HS-5 (cell line): ENCODE measurements around the gene SEPTIN3.
"Not testable (repeated sequence)": the region's sequence is repeated elsewhere in the genome, so short reads cannot be mapped to it uniquely, and the experiment has no call there.

ENCODE experiments used
- DNase-seq: peaks from one replicate; pipeline ENCODE4 v3.0.0-alpha.2; 2012; ENCODE audit warnings: low read depth

SEPTIN3 gene

GRCh38 chr22:41940832-41941765, 28.1 kb upstream of the SEPTIN3 start:
- peak; percentile 88 for DNase-seq

DNA sequence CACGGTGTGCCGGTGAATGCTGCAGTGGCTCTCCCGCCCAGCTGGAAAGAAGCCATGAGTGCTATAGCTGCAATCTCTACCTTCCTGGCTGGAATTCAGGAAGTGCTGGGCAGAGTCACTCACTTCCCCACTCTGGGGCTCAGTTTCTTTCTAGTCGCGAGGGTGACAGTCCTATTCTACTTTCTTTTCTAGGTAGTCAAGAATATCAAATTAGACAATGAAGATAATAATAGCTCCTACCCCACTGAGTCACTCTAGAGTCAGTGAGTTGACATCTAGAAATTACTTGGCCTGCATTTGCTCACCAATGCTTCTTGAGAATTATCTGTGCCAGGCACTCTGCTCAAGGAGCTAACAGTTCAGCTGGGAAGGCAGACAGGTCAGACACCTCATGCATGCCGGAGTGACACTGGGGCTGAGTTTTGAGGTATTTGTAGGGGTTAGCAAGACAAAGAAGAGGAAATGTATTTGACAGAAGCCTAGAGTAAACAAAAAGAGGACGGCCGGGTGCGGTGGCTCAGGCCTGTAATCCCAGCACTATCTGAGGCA, 25.5 kb upstream of the SEPTIN3 start:
- no peak for DNase-seq

DNA sequence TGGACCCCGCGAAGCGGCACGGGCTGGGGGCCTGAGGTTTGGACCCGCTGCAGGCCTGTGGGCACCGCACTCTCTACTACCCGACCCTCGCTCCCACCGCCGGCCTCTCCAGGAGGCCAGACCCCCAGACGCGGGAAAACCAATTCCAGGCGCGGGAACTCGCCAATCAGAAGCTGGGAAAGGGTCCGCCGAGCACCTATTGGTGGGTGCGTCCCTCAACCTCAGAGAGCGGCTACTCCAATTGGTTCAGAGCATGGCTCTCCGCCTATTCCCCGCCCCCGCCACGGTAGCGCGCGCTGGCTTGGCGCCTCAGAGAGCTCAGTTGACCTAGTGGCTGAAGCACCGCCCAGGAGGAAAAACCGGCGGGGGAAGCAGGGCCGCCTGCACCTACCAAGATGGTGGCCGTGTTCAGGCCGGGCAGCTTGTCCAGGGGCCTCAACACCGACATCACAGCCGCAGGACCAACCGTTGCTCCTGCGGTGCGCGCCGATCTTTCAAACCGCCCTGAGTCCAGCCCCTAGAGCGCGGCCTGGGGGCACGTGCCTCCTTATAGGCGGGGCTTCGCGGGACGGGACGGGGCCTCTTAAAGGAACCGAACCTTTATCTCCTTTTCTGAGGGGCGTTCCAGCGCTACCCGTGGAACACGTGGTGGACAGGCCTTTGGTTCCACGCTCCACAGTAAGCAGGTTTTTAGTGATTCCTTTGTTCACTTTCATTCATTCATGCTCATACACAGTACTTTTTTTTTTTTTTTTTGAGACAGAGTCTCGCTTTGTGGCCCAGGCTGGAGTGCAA, 22.4 kb upstream of the SEPTIN3 start, which contains the start of gene CENPM:
Gene CENPM, minus strand, starts transcription at position 524 of the 795 bp plus-strand sequence. Its CDS starts 76 bp downstream, at position 448.
- DNase-seq: peak; percentile 83

GRCh38 chr22:41947424-41948080, 21.7 kb upstream of the SEPTIN3 start:
- DNase-seq: no peak

DNA sequence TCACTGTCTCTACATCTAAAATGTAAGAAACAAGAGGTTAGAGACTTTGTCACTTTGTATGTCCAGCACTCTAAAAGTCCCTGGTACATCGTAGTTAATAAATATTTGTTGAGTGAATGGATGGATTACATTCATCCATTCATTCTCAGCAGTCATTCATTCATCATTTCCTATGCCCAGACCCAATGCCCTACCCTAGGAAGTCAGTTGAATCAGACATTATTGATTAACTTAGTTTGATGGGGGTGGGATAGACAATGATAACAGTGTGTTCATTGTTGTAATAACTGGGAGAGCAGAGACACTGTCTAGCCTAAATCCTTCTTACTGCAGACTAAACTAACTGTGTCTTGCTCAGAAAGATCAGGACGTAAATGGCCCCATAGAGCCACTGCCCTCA, 21.1 kb upstream of the SEPTIN3 start:
- DNase-seq: no peak

GRCh38 chr22:41948928-41949296, 20.3 kb upstream of the SEPTIN3 start:
- DNase-seq: not testable (repeated sequence)

- DNase-seq: no peak
Observed at GRCh38 chr22:41949297-41949965, 19.8 kb upstream of the SEPTIN3 start.

GRCh38 chr22:41951898-41952474, 17.3 kb upstream of the SEPTIN3 start, which contains the start of gene SMIM45:
TSS of gene SMIM45 (plus strand) at chr22:41952150.
- no peak for DNase-seq

DNA sequence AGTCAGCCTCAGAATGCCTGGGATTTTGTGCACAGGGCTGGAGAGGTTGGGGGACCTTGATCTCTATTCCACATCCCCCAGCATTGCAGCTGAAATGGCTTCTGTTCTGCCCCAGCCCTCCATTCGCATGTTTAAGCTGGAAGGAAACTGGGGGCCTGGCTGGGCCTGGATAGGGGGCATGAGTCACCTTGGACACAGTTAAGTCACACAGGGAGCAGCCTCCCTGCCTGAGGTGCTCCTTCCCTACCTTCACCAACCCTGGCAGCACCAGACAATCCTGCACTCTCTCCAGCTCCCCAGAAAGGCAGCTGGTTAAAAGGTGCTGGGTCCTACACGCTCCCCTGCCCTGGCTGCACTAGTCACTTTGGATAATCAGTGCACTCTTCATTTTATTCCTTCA, 16.5 kb upstream of the SEPTIN3 start:
- no peak for DNase-seq

GRCh38 chr22:41957941-41958556, 11.2 kb upstream of the SEPTIN3 start:
- DNase-seq: no peak

- no peak for DNase-seq
Observed at GRCh38 chr22:41963453-41964111, 5.7 kb upstream of the SEPTIN3 start.

- no peak for DNase-seq
Observed at GRCh38 chr22:41964112-41964491, 5.1 kb upstream of the SEPTIN3 start.

GRCh38 chr22:41966225-41966606, 3.0 kb upstream of the SEPTIN3 start:
- DNase-seq: no peak

DNA sequence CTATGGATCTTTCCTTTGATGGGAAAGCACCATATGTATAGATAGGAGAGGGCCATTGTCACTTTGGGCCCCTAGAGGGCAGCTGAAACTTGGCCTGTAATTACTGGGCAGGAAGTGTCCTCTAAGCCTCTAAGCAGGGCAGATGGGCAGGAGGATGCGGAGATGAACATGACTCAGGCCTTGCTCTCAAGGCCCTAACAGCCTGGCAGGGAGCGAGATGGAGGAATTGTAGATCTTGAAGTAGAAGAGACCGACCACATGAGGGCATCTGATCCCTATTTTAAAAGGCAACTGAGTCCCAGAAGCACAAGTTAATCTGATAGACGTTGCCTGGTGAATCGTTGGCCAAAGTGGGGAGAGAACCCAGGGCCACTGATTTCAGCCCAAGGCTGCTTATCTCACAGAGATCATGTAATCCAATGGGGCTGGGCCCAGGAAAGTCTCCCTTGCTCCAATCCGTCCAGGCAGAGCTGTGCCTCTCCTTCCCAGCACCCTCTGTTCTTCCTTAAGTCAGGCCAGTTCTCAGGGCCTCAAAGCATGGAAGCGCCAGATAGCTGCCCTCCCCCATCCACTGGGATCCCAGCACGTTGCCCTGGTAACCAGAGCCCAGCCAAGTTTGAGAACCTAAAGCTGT, 2.5 kb upstream of the SEPTIN3 start:
- peak; percentile 65 for DNase-seq

- DNase-seq: no peak
Observed at GRCh38 chr22:41968601-41969000, 642 bp upstream of the SEPTIN3 start.

DNA sequence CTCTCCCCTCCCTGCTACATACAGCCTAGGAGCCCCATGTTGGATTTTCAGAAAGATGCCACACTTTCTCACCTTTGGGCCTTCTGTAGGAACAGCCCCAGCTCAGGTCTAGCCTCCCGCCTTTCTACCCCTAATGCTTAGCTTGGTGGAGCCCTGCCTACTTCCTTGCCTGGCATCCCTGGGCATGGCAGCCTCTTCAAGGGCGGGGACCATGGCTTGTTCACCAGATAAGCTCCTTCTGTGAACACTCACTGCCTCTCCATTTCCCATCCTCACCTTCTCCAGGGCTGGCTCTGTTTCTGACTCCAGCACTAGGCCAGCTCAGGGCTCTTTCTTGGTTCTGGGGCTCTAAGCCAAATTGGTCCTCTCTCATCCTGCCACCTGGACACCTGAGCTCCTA, 1.4 kb downstream of the SEPTIN3 start:
- DNase-seq: no peak

GRCh38 chr22:41971431-41971830, 2.2 kb downstream of the SEPTIN3 start:
- DNase-seq: no peak

DNA sequence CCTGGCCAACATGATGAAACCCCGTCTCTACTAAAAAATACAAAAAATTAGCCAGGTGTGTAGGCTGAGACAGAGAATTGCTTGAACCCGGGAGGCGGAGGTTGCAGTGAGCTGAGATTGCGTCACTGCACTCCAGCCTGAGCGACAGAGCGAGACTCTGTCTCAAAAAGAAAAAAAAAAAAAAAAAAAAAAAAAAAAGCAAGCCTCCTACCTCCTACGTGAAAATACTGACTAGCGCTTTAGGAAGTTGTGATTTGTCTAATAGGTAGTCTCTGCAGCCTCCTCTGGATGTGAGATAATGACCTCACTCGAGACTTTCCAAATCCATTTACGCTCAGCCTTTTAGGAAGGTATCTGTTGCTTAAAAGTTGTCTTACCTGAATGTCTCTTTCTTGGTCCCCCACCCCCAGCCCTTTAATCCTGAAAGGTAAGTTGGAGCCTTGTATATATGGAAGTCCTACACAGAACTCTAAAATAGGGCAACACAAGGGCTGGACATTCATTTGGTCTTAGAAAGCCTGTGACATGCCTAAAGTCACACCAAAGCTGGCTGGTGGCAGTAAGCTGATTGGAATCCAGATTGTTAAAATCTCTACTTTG, 5.5 kb downstream of the SEPTIN3 start:
- no peak for DNase-seq
